OCI-LY7 (cell line): ENCODE data around the gene ELAC2. TPM values are rescaled to one million over a fixed set of nuclear protein-coding genes. Genes with fewer than 3 reads are reported as not detected.

Experiments
- BruUV-seq: library from RNA; stranded (reverse); fragments of 400-500 nt; replicated peaks from 2 replicates; lab custom pipeline; 2021; lab: Mats Ljungman, UMichigan
- CTCF ChIA-PET: fragments of 300-600 bp; sonication (Branson Sonifier 250); formaldehyde crosslinking; loops from one replicate; lab custom pipeline; 2022; ENCODE audit warnings: antibody characterized with exemption; ENCODE audit not compliant: unreplicated experiment; lab: Charles Lee
- POLR2A ChIA-PET: fragments of 300-600 bp; sonication (Branson Sonifier 250); formaldehyde crosslinking; loops from one replicate; lab custom pipeline; 2022; ENCODE audit warnings: antibody characterized with exemption; lab: Charles Lee
- DNase-seq: peaks from one replicate; pipeline ENCODE4 v3.0.0-alpha.2; 2015; ENCODE audit warnings: low spot score
- H2AFZ ChIP-seq: fragments of 200-600 bp; sonication (generic), shearing (Covaris generic); 2 replicates; pipeline ENCODE4 v1.6.1; 2014; ENCODE audit warnings: mild to moderate bottlenecking, antibody characterized with exemption, low read length, moderate library complexity
- H3K27ac ChIP-seq: fragments of 200-600 bp; sonication (generic); 2 replicates; pipeline ENCODE4 v1.5.1; 2014; ENCODE audit warnings: mixed run types, low read depth, mild to moderate bottlenecking, moderate library complexity, low read length, inconsistent platforms; ENCODE audit not compliant: poor library complexity, severe bottlenecking
- H3K36me3 ChIP-seq: fragments of 200-600 bp; sonication (generic); 2 replicates; pipeline ENCODE4 v1.6.1; 2014; ENCODE audit warnings: mild to moderate bottlenecking, antibody characterized with exemption, low read length, moderate library complexity, mixed read lengths; ENCODE audit not compliant: insufficient read depth
- H3K4me1 ChIP-seq: fragments of 200-600 bp; sonication (generic); 2 replicates; pipeline ENCODE4 v1.5.1; 2014; ENCODE audit warnings: mild to moderate bottlenecking, low read length; ENCODE audit not compliant: insufficient read depth, poor library complexity, severe bottlenecking
- H3K4me2 ChIP-seq: fragments of 200-600 bp; sonication (generic); 2 replicates; pipeline ENCODE4 v1.6.1; 2014; ENCODE audit warnings: mild to moderate bottlenecking, low read length
- H3K4me3 ChIP-seq: fragments of 200-600 bp; sonication (generic); 2 replicates; pipeline ENCODE4 v1.5.1; 2014; ENCODE audit warnings: mild to moderate bottlenecking, low read depth, low read length; ENCODE audit not compliant: poor library complexity, severe bottlenecking
- H3K79me2 ChIP-seq: fragments of 200-600 bp; sonication (generic); 2 replicates; pipeline ENCODE4 v1.6.1; 2016; ENCODE audit warnings: low read depth, mild to moderate bottlenecking, low read length, moderate library complexity, mixed read lengths; ENCODE audit not compliant: insufficient read depth
- H3K9me2 ChIP-seq: fragments of 200-600 bp; sonication (generic); 2 replicates; pipeline ENCODE4 v1.6.1; 2016; ENCODE audit warnings: mild to moderate bottlenecking, low read length, mixed read lengths; ENCODE audit not compliant: insufficient read depth
- H3K9me3 ChIP-seq: fragments of 200-600 bp; sonication (generic); 2 replicates; pipeline ENCODE4 v1.6.1; 2014; ENCODE audit warnings: mild to moderate bottlenecking, mixed run types, low read length, mixed read lengths
- H4K20me1 ChIP-seq: fragments of 200-600 bp; sonication (generic); 2 replicates; pipeline ENCODE4 v1.6.1; 2014; ENCODE audit warnings: mild to moderate bottlenecking, antibody characterized with exemption, low read length, moderate library complexity, mixed read lengths; ENCODE audit not compliant: insufficient read depth
- CTCF ChIP-seq: fragments of 200-600 bp; sonication (generic); conservative IDR thresholded peaks from 2 replicates; pipeline ENCODE4 v1.5.1; 2014; ENCODE audit warnings: mild to moderate bottlenecking, antibody characterized with exemption, low read length, moderate library complexity, mixed read lengths
- EZH2phosphoT487 ChIP-seq: fragments of 200-600 bp; sonication (generic); IDR thresholded peaks from 2 replicates; pipeline ENCODE4 v1.6.1; 2018; ENCODE audit warnings: low read depth, borderline replicate concordance, mild to moderate bottlenecking, mixed run types, antibody characterized with exemption, low read length, moderate library complexity, mixed read lengths
- intact Hi-C: fragments of 100-400 bp; cut with micrococcal nuclease; formaldehyde crosslinking; loops from one replicate; pipeline ENCODE4 v1.10.0; 2022; ENCODE audit not compliant: unreplicated experiment
- total RNA-seq, 2 experiments: library from RNA; depleted of rRNA in 1 of 2; stranded (reverse); fragments of >200 nt in 1 of 2; shearing (Covaris generic) in 1 of 2; gene quantifications; 2 replicates each; pipeline ENCODE4 v1.2.3, GENCODE V29; 2014 to 2022

The ELAC2 gene
- total RNA-seq, 2 experiments from 2014 or later, result 90.7 to 127 TPM

- Histone ChIP-seq H3K4me2 (no peak overlapping the region), H2AFZ (no peak overlapping the region), H3K9me3 (no peaks in the 10 kb centered on the region), H3K36me3 (peaks cover 96% of the 10 kb centered on the region), H3K4me1 (no peaks in the 10 kb centered on the region), H3K9me2 (no peaks in the 10 kb centered on the region), H3K79me2 (no peaks in the 10 kb centered on the region), H3K4me3 (no peak overlapping the region), H3K27ac (no peak overlapping the region), H4K20me1 (no peaks in the 10 kb centered on the region)
- TF ChIP-seq CTCF (no peak), EZH2phosphoT487 (no peak)
- intact Hi-C loops, result no loop called here
- no TSS peak for BruUV-seq
- POLR2A ChIA-PET, result no interaction called here
- CTCF ChIA-PET, result no interaction called here
- no peak for DNase-seq
Measured at GRCh38 chr17:12993631-12994030, 24.2 kb downstream of the ELAC2 start.

GRCh38 chr17:12992676-12993075 is 25.2 kb downstream of the ELAC2 start:
- Histone ChIP-seq H3K4me2 (no peak overlapping the region), H4K20me1 (no peaks in the 10 kb centered on the region), H3K4me1 (no peaks in the 10 kb centered on the region), H2AFZ (no peak overlapping the region), H3K27ac (no peak overlapping the region), H3K4me3 (no peak overlapping the region), H3K9me3 (no peaks in the 10 kb centered on the region), H3K36me3 (peaks cover 86% of the 10 kb centered on the region), H3K79me2 (no peaks in the 10 kb centered on the region), H3K9me2 (no peaks in the 10 kb centered on the region)
- no peak for TF ChIP-seq CTCF
- TF ChIP-seq EZH2phosphoT487, result no peak
- POLR2A ChIA-PET, result interaction anchor here (0.6 kb wide), 1 partner anchor 131 kb away, joined by 4 read pairs; no protein-coding TSS in a partner anchor
- CTCF ChIA-PET, result no interaction called here
- no TSS peak for BruUV-seq
- intact Hi-C loops, result no loop called here
- no peak for DNase-seq

- no peaks in the 10 kb centered on the region for H3K79me2 ChIP-seq
- H3K4me2 ChIP-seq, result no peak overlapping the region
- H2AFZ ChIP-seq, result no peak overlapping the region
- ChIA-PET POLR2A (no interaction called here), CTCF (no interaction called here)
- H3K9me3 ChIP-seq, result no peaks in the 10 kb centered on the region
- H3K27ac ChIP-seq, result no peak overlapping the region
- TF ChIP-seq EZH2phosphoT487, result no peak
- TF ChIP-seq CTCF, result no peak
- intact Hi-C loops, result no loop called here
- no peaks in the 10 kb centered on the region for H3K4me1 ChIP-seq
- no peak overlapping the region for H3K4me3 ChIP-seq
- TSS peak; percentile 67 for BruUV-seq
- H4K20me1 ChIP-seq, result no peaks in the 10 kb centered on the region
- DNase-seq, result no peak
- H3K36me3 ChIP-seq, result peaks cover 69% of the 10 kb centered on the region
- no peaks in the 10 kb centered on the region for H3K9me2 ChIP-seq
Measured at GRCh38 chr17:12990926-12991325, 26.9 kb downstream of the ELAC2 start.
